A673 (cell line): ENCODE results near the gene TRMT11.

Source experiments
- CTCF ChIP-seq: fragments of 300-800, 200-600 bp; sonication (generic); conservative IDR thresholded peaks from 2 replicates; pipeline ENCODE4 v1.5.1; 2017; ENCODE audit warnings: low read depth, mild to moderate bottlenecking, antibody characterized with exemption, low read length, moderate library complexity, mixed read lengths
- EZH2 ChIP-seq: fragments of 200-600 bp; sonication (generic); IDR thresholded peaks from 2 replicates; pipeline ENCODE4 v1.6.1; 2017; ENCODE audit warnings: borderline replicate concordance, low read depth, mild to moderate bottlenecking, mixed read lengths, antibody characterized with exemption, low read length; ENCODE audit not compliant: poor library complexity, severe bottlenecking

DNA sequence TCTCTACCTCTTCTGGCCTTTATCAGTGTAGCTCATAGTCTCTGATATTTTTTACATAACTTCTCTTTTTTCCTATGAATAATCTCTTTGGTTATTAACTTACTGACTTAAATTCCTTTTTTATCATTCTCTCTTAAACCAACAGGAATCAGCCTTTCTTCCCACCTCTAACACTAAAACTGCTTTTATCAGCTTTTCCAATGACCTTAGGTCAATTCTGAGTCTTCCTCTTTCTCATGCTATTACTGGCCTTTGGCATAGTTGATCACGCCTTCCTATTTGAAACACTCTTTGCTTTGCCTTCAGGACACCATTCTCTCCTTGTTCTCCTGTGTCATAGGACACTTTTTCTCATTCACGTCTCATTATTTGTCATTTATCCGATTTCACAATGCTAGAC, 37.9 kb upstream of the TRMT11 start:
- TF ChIP-seq CTCF, result no peak
- TF ChIP-seq EZH2, result no peak
